Measurements from ENCODE around the gene KCNQ5.

Gene KCNQ5

DNA sequence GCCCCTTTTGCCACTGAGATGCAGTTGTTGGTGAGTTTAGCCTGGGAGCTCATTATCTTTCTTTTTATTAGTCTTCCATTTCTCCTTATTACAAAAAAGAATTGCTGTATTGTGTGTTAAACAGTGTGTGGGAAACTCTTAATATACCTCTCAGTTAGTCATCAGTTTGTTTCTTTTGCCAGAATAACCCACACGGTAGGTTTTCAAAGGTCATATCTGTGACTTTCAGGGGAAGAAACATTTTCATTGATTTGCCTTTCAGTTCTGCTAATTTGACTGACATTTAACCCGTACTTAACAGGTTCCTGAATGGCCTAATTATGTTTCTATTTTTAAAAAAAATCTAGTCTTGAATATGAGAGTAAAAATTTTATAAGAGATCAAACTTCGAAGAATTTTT, 458.1 kb downstream of the KCNQ5 start:
- Histone ChIP-seq H3K9ac (no peak overlapping the region), H3K4me2 (ENCODE audit: low read length) (no peak overlapping the region), H2AFZ (no peak overlapping the region), H3K4me3 (ENCODE audit: low read depth, low read length) (no peak overlapping the region), H3K27me3 (ENCODE audit: control insufficient read depth, insufficient read depth, low read length) (no peaks in the 10 kb centered on the region), H3K79me2 (no peaks in the 10 kb centered on the region), H3K4me1 (no peaks in the 10 kb centered on the region), H3K36me3 (ENCODE audit: control insufficient read depth, insufficient read depth, low read length) (no peaks in the 10 kb centered on the region), H3K9me3 (ENCODE audit: control insufficient read depth, low read length) (no peaks in the 10 kb centered on the region), H3K27ac (no peak overlapping the region)
- TF ChIP-seq, protein P1, sequence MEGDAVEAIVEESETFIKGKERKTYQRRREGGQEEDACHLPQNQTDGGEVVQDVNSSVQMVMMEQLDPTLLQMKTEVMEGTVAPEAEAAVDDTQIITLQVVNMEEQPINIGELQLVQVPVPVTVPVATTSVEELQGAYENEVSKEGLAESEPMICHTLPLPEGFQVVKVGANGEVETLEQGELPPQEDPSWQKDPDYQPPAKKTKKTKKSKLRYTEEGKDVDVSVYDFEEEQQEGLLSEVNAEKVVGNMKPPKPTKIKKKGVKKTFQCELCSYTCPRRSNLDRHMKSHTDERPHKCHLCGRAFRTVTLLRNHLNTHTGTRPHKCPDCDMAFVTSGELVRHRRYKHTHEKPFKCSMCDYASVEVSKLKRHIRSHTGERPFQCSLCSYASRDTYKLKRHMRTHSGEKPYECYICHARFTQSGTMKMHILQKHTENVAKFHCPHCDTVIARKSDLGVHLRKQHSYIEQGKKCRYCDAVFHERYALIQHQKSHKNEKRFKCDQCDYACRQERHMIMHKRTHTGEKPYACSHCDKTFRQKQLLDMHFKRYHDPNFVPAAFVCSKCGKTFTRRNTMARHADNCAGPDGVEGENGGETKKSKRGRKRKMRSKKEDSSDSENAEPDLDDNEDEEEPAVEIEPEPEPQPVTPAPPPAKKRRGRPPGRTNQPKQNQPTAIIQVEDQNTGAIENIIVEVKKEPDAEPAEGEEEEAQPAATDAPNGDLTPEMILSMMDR (IDR thresholded peaks at IDR 0.05), result no peak

DNA sequence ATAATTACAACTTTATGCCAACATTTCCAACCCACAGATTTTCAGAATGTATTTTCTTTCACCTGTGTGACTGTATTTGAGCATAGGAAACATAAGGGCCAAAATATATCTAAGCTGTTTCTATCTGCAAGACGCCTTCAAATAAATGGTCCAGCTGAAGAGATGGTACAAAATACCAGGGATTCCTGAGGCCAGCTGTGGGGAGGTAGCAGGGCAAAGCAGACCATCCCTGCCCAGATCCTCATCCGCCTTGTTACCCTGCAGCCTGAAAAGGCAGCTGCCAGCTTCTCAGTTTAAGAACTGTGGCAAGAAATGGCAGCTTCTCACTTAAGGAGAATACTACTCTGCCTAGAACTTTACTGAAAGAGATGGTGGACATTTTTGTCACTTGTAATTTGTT, 460.1 kb downstream of the KCNQ5 start:
- H3K9ac ChIP-seq, result no peak overlapping the region
- no peak overlapping the region for H3K27ac ChIP-seq
- H3K79me2 ChIP-seq, result no peaks in the 10 kb centered on the region
- H3K4me1 ChIP-seq, result no peaks in the 10 kb centered on the region
- H3K4me2 ChIP-seq (ENCODE audit: low read length), result no peak overlapping the region
- H3K27me3 ChIP-seq (ENCODE audit: control insufficient read depth, insufficient read depth, low read length), result no peaks in the 10 kb centered on the region
- no peak overlapping the region for H3K4me3 ChIP-seq (ENCODE audit: low read depth, low read length)
- no peaks in the 10 kb centered on the region for H3K9me3 ChIP-seq (ENCODE audit: control insufficient read depth, low read length)
- no peak overlapping the region for H2AFZ ChIP-seq
- TF ChIP-seq, protein P1 (IDR thresholded peaks at IDR 0.05), result no peak
- H3K36me3 ChIP-seq (ENCODE audit: control insufficient read depth, insufficient read depth, low read length), result no peaks in the 10 kb centered on the region

DNA sequence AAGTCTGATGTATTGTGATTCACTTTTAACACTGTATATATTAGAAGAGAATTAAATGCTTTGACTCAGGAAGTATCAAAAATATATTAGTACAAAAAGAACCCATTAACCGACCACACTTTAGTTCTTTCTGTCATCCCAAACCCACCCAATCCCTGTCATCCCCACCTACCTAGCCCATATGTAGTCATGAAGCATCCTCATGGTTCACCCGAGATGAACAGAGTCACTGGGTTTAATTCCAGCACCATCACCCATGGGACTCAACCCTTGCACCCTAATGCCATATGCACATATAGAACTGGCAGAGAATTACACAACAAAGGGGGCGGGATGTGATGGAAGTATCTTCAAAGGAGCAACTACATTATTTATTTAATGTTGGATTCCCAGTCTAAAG, 462.0 kb downstream of the KCNQ5 start:
- Histone ChIP-seq H3K4me2 (ENCODE audit: low read length) (no peak overlapping the region), H3K4me3 (ENCODE audit: low read depth, low read length) (no peak overlapping the region), H3K9me3 (ENCODE audit: control insufficient read depth, low read length) (no peaks in the 10 kb centered on the region), H2AFZ (no peak overlapping the region), H3K27me3 (ENCODE audit: control insufficient read depth, insufficient read depth, low read length) (no peaks in the 10 kb centered on the region), H3K79me2 (no peaks in the 10 kb centered on the region), H3K9ac (no peak overlapping the region), H3K4me1 (no peaks in the 10 kb centered on the region), H3K36me3 (ENCODE audit: control insufficient read depth, insufficient read depth, low read length) (no peaks in the 10 kb centered on the region), H3K27ac (no peak overlapping the region)
- TF ChIP-seq, protein P1 (IDR thresholded peaks at IDR 0.05), result no peak

DNA sequence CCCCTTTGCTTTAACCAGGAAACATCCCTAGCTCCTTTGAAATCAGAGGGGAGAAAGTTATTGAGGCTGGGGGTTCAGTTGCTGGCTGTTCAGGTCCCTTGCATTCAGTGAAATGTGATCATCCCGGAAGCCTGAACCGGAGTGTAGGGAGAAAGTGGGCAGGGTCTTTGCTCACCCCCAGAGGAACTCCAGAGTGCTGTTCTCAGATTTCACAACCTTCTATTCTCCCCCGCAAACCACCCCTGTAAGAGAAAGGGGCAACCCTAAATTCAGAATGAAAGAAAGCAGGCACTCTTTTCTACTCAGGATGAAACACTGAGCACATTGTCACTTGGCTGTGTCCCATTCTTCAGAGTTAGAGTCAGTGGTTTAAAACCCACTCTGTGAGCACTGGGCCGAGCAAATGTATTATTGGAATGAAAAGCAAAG, 463.6 kb downstream of the KCNQ5 start:
- Histone ChIP-seq H3K4me2 (ENCODE audit: low read length) (no peak overlapping the region), H3K9me3 (ENCODE audit: control insufficient read depth, low read length) (no peaks in the 10 kb centered on the region), H2AFZ (no peak overlapping the region), H3K4me1 (no peaks in the 10 kb centered on the region), H3K36me3 (ENCODE audit: control insufficient read depth, insufficient read depth, low read length) (no peaks in the 10 kb centered on the region), H3K9ac (no peak overlapping the region), H3K4me3 (ENCODE audit: low read depth, low read length) (no peak overlapping the region), H3K79me2 (no peaks in the 10 kb centered on the region), H3K27ac (no peak overlapping the region), H3K27me3 (ENCODE audit: control insufficient read depth, insufficient read depth, low read length) (no peaks in the 10 kb centered on the region)
- TF ChIP-seq, protein P1 (IDR thresholded peaks at IDR 0.05), result no peak

DNA sequence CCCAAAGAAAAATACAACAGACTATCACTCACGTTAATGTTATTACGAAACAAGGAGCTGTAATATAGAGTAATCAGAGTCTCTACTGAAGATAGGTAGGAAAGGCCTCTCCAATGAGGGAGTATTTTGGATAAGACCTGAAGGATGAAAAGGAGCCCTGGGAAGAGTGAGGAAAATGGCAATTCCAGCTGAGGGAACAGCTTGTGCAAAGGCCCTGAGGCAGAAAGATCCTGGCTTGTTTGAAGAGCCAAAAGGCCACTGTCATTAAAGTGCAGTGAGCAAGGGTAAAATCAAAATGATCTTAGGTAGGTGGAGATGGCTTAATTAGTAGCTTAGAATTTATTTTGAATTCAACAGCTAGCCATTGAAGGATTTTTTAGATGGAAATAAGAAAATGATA, 464.9 kb downstream of the KCNQ5 start:
- Histone ChIP-seq H3K4me3 (ENCODE audit: low read depth, low read length) (no peak overlapping the region), H3K27ac (no peak overlapping the region), H3K79me2 (no peaks in the 10 kb centered on the region), H3K36me3 (ENCODE audit: control insufficient read depth, insufficient read depth, low read length) (no peaks in the 10 kb centered on the region), H2AFZ (no peak overlapping the region), H3K4me2 (ENCODE audit: low read length) (no peak overlapping the region), H3K9ac (no peak overlapping the region), H3K9me3 (ENCODE audit: control insufficient read depth, low read length) (no peaks in the 10 kb centered on the region), H3K27me3 (ENCODE audit: control insufficient read depth, insufficient read depth, low read length) (no peaks in the 10 kb centered on the region), H3K4me1 (no peaks in the 10 kb centered on the region)
- TF ChIP-seq, protein P1 (IDR thresholded peaks at IDR 0.05), result no peak

All from parathyroid adenoma (tissue), 2 donors.